Mesangial cell (primary cell): ENCODE results near the gene POLR1F. TPM values are rescaled to one million over a fixed set of nuclear protein-coding genes. Genes with fewer than 3 reads are reported as not detected.

ENCODE experiments used
- total RNA-seq: library from RNA; depleted of rRNA; stranded (reverse); fragments of >200 nt; gene quantifications from 2 replicates; pipeline ENCODE4 v1.2.3, GENCODE V29; 2015

POLR1F gene, protein sequence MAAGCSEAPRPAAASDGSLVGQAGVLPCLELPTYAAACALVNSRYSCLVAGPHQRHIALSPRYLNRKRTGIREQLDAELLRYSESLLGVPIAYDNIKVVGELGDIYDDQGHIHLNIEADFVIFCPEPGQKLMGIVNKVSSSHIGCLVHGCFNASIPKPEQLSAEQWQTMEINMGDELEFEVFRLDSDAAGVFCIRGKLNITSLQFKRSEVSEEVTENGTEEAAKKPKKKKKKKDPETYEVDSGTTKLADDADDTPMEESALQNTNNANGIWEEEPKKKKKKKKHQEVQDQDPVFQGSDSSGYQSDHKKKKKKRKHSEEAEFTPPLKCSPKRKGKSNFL
- total RNA-seq, result 9.6 and 13.7 TPM in 2 replicates

DNA sequence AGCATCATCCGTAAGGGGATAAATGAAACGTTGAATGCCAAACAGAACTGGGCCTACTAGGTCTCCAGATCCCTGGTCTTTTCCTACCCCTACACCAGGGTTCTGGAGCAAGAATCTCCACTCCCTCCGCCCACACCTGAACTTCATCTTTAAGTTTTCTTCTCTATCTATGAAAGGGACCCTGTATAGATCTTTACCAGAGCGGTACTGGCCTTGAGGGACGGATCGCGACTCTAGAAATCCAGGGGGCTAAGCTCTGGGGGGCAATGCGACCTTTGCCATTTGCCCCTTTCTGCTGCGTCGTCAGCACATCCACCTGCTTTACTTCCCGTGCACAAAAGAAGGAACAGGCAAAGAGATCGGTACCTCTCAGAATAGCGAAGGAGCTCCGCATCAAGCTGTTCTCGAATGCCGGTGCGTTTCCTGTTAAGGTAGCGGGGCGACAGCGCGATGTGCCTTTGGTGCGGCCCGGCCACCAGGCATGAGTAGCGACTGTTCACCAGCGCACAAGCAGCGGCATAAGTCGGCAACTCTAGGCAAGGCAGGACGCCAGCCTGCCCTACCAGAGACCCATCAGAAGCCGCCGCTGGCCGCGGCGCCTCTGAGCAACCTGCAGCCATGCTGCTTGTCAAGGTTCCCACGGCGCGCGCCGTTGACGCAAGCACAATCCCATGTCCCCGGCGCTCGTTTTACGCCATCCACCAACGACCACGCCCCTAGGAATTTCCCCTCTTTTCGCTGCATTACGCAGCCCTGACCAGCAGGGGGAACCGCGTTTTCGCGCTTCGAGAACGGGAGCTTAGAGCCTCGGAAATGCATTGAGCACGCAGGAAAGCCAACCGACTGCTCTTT, at the start of gene POLR1F:
Gene POLR1F, minus strand, starts transcription at position 641 of the 852 bp plus-strand sequence. Its CDS starts 21 bp downstream, at position 620.

Other genes starting within 250 kb of the POLR1F start
- under 0.01 and 0.13 TPM in 2 replicates for gene TMEM196, start 64.6 kb upstream of the POLR1F start, total RNA-seq